Mesothelial cell of epicardium (in vitro differentiated cells): ENCODE results near the gene FBF1. TPM values are rescaled to one million over a fixed set of nuclear protein-coding genes. Genes with fewer than 3 reads are reported as not detected.

Experiments used
- DNase-seq, 2 experiments: peaks; one replicate each; pipeline ENCODE4 v3.0.0; 2021; ENCODE audit warnings: low spot score in 2 of 2; ENCODE audit not compliant: unreplicated experiment in 2 of 2
- H3K27ac Mint-ChIP-seq: 2 replicates; pipeline ENCODE4 v1.8.0; 2021; ENCODE audit warnings: mixed read lengths
- H3K27me3 Mint-ChIP-seq: 2 replicates; pipeline ENCODE4 v1.8.0; 2021; ENCODE audit warnings: low read depth, mixed read lengths
- H3K36me3 Mint-ChIP-seq: 2 replicates; pipeline ENCODE4 v1.8.0; 2021; ENCODE audit warnings: mixed read lengths
- H3K4me1 Mint-ChIP-seq: 2 replicates; pipeline ENCODE4 v1.8.0; 2021; ENCODE audit warnings: mixed read lengths
- H3K4me3 Mint-ChIP-seq: 2 replicates; pipeline ENCODE4 v1.8.0; 2021; ENCODE audit warnings: mild to moderate bottlenecking, moderate library complexity, mixed read lengths
- H3K9me3 Mint-ChIP-seq: 2 replicates; pipeline ENCODE4 v1.8.0; 2021; ENCODE audit warnings: mixed read lengths
- total RNA-seq: library from RNA; stranded (reverse); gene quantifications from 3 replicates; pipeline ENCODE4 v1.2.1, GENCODE V29; 2021
- TF ChIP-seq, protein P1 (sequence below): fragments of 200-600 bp; sonication (generic); IDR thresholded peaks from one replicate; pipeline ENCODE4 v1.5.0; 2021; ENCODE audit warnings: antibody characterized with exemption; ENCODE audit not compliant: unreplicated experiment

Gene FBF1
- total RNA-seq, 1 donor from 2014 or later, result 23.4 TPM

DNA sequence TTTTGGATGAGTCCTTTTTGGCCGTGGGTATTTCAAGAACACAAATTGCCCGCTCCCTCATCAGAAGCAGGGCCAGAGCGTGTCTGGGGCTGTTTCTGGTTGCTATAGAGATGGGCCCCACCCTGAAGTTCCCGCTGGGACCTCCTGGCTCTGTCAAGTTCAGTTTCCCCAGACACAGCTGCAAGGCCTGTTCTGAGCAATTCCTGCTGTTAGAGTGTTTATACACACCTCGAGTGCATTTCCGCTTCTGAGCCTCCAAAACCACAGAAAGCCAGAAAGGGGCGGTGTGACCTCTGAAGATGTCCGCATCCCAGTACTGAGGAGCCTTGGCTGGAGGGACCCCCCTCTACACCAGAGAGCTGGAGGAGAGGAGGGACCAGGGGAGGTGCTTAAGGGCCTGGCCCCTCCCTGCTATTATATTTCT lies 76.4 kb downstream of the FBF1 start:
- no peak overlapping the region for H3K27ac Mint-ChIP-seq
- H3K36me3 Mint-ChIP-seq, result no peaks in the 10 kb centered on the region
- peaks cover 2% of the 10 kb centered on the region for H3K4me1 Mint-ChIP-seq
- TF ChIP-seq, protein P1, sequence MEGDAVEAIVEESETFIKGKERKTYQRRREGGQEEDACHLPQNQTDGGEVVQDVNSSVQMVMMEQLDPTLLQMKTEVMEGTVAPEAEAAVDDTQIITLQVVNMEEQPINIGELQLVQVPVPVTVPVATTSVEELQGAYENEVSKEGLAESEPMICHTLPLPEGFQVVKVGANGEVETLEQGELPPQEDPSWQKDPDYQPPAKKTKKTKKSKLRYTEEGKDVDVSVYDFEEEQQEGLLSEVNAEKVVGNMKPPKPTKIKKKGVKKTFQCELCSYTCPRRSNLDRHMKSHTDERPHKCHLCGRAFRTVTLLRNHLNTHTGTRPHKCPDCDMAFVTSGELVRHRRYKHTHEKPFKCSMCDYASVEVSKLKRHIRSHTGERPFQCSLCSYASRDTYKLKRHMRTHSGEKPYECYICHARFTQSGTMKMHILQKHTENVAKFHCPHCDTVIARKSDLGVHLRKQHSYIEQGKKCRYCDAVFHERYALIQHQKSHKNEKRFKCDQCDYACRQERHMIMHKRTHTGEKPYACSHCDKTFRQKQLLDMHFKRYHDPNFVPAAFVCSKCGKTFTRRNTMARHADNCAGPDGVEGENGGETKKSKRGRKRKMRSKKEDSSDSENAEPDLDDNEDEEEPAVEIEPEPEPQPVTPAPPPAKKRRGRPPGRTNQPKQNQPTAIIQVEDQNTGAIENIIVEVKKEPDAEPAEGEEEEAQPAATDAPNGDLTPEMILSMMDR, result no peak
- no peaks in the 10 kb centered on the region for H3K9me3 Mint-ChIP-seq
- H3K4me3 Mint-ChIP-seq, result no peak overlapping the region
- H3K27me3 Mint-ChIP-seq, result no peaks in the 10 kb centered on the region
- DNase-seq, result no peak

DNA sequence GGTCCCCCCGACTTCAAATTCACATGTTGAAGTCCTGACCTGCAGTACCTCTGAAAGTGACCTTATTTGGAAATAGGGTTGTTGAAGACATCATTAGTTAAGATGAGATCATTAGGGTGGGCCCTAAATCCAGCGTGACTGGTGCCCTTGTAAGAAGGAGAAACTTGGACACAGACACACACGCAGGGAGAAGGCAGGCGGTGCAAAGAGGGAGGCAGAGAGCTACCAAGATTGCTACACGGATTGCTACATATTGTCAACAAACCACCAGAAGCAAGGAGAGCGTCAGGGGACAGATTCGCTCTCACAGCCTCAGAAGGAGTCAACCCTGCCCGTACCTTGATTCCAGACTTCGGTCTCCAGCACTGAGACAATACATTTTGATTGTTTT lies 78.9 kb downstream of the FBF1 start:
- Mint-ChIP-seq H3K9me3 (no peaks in the 10 kb centered on the region), H3K27ac (no peak overlapping the region), H3K4me1 (peaks cover 2% of the 10 kb centered on the region), H3K4me3 (no peak overlapping the region), H3K36me3 (no peaks in the 10 kb centered on the region), H3K27me3 (no peaks in the 10 kb centered on the region)
- TF ChIP-seq, protein P1, result no peak
- DNase-seq, result no peak

Other genes with a start within 250 kb of the FBF1 start
- 112 to 117 TPM (median 116 TPM) in 3 replicates for gene ITGB4, start 219.6 kb downstream of the FBF1 start, total RNA-seq
- gene GALK1, start 175.8 kb downstream of the FBF1 start, total RNA-seq, result 28.0 to 32.1 TPM (median 30.4 TPM) in 3 replicates
- 63.4 to 66.4 TPM (median 65.4 TPM) in 3 replicates for gene UNK, start 156.2 kb downstream of the FBF1 start, total RNA-seq
- 6.0 to 7.7 TPM (median 6.8 TPM) in 3 replicates for gene UNC13D, start 96.6 kb downstream of the FBF1 start, total RNA-seq
- 42.3 to 46.0 TPM (median 45.8 TPM) in 3 replicates for gene WBP2, start 85.7 kb downstream of the FBF1 start, total RNA-seq
- 2.8 to 3.1 TPM (median 2.9 TPM) in 3 replicates for gene TRIM47, start 62.5 kb downstream of the FBF1 start, total RNA-seq
- 21.2 to 21.9 TPM (median 21.4 TPM) in 3 replicates for gene TRIM65, start 44.1 kb downstream of the FBF1 start, total RNA-seq
- gene MRPL38, start 36.2 kb downstream of the FBF1 start, total RNA-seq, result 77.8 to 91.1 TPM (median 82.2 TPM) in 3 replicates
- gene ACOX1, start 38.1 kb upstream of the FBF1 start, total RNA-seq, result 52.2 to 57.5 TPM (median 54.3 TPM) in 3 replicates
- gene TEN1, start 38.2 kb upstream of the FBF1 start, total RNA-seq, result 35.5 to 39.4 TPM (median 37.5 TPM) in 3 replicates
- gene CDK3, start 59.8 kb upstream of the FBF1 start, total RNA-seq, result 34.7 to 36.5 TPM (median 34.9 TPM) in 3 replicates
- gene EVPL, start 86.3 kb upstream of the FBF1 start, total RNA-seq, result 0.16 to 0.47 TPM (median 0.25 TPM) in 3 replicates
- gene SRP68, start 131.5 kb upstream of the FBF1 start, total RNA-seq, result 74.9 to 80.5 TPM (median 80.1 TPM) in 3 replicates
- gene GALR2, start 133.7 kb upstream of the FBF1 start, total RNA-seq, result not detected in 3 replicates
- 0.18 TPM in 1 of 3 replicates, not detected in the others for gene ZACN, start 138.1 kb upstream of the FBF1 start, total RNA-seq
- gene EXOC7, start 162.7 kb upstream of the FBF1 start, total RNA-seq, result 254 to 261 TPM (median 258 TPM) in 3 replicates
- 2.0 to 2.1 TPM (median 2.1 TPM) in 3 replicates for gene FOXJ1, start 200.2 kb upstream of the FBF1 start, total RNA-seq